HG02571 (cell line): Measurements from ENCODE around the gene YY1.
A peak's percentile ranks its signal among the peaks of the same experiment; 100 is the strongest.

Experiments used
- ATAC-seq: cut with Tn5 transposase; IDR thresholded peaks from one replicate; pipeline ENCODE4 v1.9.1; 2021; ENCODE audit warnings: mild to moderate bottlenecking, moderate library complexity; ENCODE audit not compliant: unreplicated experiment

Gene YY1

GRCh38 chr14:100241279-100241678, 2.3 kb downstream of the YY1 start:
- ATAC-seq: no peak

GRCh38 chr14:100243020-100243419, 4.1 kb downstream of the YY1 start:
- ATAC-seq: no peak

DNA sequence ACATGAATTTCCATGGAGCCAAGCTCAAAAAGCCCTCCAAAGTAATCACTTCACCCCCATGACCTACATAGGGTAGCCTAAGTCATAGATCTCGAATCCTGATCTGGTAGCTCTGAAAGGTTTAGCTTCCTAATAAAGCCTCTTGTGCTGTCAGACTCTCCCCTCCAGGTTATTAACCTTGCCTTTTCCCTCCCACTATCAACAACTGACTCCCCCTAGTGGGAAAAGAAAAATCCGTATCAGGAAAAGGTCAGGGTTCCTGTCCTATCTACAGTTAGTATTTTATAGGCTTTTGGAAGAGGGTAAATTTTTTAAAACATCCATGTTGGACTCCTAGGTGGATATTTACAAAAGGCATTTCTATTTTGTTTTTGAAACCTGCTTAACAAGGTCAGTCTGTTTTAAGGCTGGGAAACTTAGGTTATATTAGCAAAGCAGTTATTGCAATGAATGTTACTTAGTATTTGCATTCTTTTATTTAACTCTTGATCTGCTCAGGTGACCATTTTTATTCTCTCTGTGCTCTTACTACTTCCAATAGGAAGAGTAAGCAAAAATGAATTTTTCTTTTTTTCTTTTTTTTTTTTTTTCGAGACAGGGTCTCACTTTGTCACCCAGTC, 8.0 kb downstream of the YY1 start:
- ATAC-seq: no peak

GRCh38 chr14:100250732-100251465, 12.0 kb downstream of the YY1 start:
- ATAC-seq: no peak

GRCh38 chr14:100252684-100253083, 13.7 kb downstream of the YY1 start:
- no peak for ATAC-seq

DNA sequence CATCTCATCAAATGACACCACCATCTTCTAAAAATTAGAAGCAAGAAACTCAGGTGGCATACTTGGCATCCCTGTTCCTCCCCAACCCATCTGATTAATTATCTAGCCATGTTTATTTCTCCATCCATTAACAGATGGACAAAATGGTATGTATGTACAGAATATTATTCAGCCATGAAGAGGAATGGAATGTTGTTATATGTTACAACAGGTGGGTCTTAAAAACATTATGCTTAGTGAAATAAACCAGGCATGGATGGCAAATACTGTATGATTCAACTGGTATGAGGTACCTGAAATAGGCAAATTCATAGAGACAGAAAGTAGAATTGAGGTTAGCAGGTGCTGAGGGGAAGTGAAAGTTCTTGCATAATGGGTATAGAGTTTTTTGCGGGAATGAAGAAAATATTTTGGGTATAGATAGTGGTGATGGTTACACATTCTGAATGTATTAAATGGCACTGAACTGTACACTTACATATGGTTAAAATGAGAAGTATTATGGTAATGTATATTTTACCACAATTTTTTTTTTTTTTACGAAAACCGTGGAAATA, 17.5 kb downstream of the YY1 start:
- peak; percentile 55 for ATAC-seq

DNA sequence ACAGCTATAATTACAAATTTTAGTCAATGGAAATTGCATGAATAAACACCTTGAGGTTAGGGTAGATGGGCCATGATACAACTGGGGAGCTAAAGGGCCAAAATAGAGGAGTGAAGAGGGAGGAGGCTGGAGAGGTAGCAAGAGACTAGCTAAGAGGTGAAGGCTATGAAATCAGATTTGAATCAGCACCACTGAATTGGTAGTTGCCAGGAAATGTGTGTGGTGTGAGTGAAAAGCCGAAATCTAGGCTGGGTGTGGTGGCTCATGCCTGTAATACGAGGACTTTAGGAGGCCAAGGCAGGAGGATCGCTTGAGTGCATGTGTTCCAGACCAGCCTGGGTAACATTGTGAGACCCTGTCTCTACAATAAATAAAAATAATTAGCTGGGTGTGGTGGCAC, 22.7 kb downstream of the YY1 start:
- no peak for ATAC-seq

- no peak for ATAC-seq
These were observed 23.6 kb downstream of the YY1 start for GRCh38 chr14:100262545-100262944.

DNA sequence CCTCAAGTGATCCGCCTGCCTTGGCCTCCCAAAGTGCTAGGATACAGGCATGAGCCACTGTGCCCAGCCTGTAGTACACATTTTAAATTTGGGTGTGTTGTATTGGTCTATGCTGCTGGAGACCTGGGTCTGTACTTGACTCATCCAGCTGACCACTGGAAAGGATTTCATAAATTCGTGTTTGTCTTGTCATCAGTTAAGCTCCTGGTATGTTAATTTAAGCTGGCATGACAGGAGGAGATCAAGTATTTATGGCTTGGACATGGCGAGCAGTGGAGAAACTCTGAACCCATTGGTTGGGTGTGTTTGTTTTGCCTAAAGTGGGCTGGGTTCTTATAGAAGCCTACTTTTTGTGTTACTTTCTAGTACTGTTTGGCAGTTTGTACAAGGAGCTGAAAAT, 24.2 kb downstream of the YY1 start:
- no peak for ATAC-seq

DNA sequence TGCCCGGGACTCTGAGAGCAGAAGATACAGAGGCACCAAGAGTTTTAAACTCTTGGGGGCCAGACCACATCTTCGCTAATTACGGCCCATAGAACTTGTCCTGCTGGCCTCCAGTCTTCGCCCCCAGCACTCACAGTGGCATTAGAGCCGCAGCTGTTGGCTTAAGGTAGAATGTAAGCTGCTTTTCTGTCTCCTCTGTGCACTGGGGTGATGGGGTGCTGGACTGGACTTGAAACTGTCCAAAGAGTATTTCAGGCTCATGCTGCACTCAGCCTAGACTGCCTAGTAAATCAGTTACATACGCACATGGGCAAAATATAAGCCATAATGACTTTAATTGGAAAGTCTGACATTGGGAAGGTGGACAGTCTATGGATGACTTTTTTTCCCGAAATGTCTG, 29.0 kb downstream of the YY1 start:
- ATAC-seq: no peak

DNA sequence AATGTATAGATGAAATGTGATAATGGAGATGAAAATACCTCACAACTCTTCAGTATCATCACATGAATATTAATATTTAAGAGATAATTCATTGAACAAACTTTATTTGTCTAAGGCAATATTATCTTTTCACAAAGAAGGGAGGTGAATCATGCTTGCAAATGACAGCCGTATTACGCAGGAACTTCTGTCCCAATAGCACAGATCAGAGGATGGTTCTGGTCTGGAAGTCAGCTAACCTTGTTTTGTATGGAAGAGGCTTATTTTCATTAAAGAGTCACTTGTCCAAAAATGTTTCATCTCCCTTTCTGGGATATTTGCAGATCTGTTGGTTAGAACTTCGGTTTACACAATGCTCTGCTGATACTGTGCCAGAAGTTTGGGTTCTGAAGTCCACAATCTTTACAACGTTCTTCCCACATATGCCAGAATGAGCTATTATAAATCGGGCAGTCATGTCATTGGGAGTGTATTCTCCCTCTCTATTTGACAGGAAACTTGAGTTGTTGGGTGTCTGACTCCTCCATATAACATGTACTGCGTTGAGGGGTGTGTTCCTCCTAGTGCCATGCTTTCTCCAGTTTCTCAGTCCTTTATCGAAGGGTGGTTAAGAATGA, 29.8 kb downstream of the YY1 start:
- ATAC-seq: no peak

- no peak for ATAC-seq
These were observed 32.4 kb downstream of the YY1 start for GRCh38 chr14:100271247-100271939.

DNA sequence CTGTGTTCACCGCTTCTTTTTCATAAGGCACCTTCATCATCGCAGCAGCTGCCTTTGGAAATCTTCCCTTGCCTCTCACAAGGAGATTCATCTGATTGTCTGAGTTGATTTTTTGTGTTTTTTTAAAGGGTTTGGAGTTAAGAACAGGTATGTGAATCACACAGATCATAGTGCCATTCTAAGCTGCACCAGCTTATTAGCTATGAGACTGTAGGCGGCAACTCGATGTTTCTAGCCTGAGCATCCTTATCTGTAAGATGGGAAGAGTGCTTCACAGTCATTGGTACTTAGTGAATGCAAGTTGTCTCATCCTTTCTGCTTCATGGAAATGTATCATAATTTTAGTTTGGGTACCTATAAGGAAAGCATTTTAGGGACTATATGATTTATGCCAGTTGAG, 35.3 kb downstream of the YY1 start:
- no peak for ATAC-seq

- no peak for ATAC-seq
These were observed 36.3 kb downstream of the YY1 start for GRCh38 chr14:100275214-100275613.

- no peak for ATAC-seq
These were observed 39.8 kb downstream of the YY1 start for GRCh38 chr14:100278702-100279101.

GRCh38 chr14:100279133-100279532, 40.2 kb downstream of the YY1 start:
- ATAC-seq: no peak

- ATAC-seq: no peak
These were observed 40.6 kb downstream of the YY1 start for GRCh38 chr14:100279563-100279962.

GRCh38 chr14:100281286-100282082, 42.5 kb downstream of the YY1 start:
- ATAC-seq: no peak

DNA sequence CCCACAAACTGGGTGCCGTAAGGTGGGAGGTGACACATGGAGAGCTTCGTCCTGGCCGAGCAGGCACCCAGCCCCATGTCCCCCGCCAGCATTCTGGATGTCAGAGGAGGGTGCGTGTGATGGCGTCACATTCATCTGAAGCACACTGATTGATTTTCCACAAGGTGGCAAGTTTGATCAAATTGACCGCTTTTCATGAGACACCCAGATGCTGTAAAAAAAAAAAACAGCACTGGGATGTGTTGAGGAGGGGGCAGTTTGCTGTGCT, 43.1 kb downstream of the YY1 start:
- ATAC-seq: no peak

- ATAC-seq: no peak
These were observed 43.9 kb downstream of the YY1 start for GRCh38 chr14:100282766-100283419.
